GM12878 (cell line): Measurements from ENCODE around the gene BIRC5. TPM values are rescaled to one million over a fixed set of nuclear protein-coding genes. Genes with fewer than 3 reads are reported as not detected.

Experiments used
- ATAC-seq: fragments of 200-7000 bp; cut with Tn5 transposase; 3 replicates; pipeline ENCODE4 v1.9.1; 2020; ENCODE audit warnings: mild to moderate bottlenecking, moderate library complexity
- BruUV-seq: library from RNA; stranded (reverse); fragments of 400-500 nt; replicated peaks from 2 replicates; lab custom pipeline; 2021; lab: Mats Ljungman, UMichigan
- CTCF ChIA-PET: fragments of 300-600 bp; sonication (Branson Sonifier 250); formaldehyde crosslinking; extraction: SDS; loops from one replicate; lab custom pipeline; 2021; ENCODE audit warnings: inconsistent platforms; lab: Yijun Ruan, JAX
- POLR2A ChIA-PET: fragments of 350-600 bp; formaldehyde crosslinking; extraction: SDS; loops from one replicate; lab custom pipeline; 2021; ENCODE audit warnings: inconsistent platforms; lab: Charles Lee
- RAD21 ChIA-PET: fragments of 300-600 bp; sonication (Branson Sonifier 250); formaldehyde crosslinking; loops from one replicate; lab custom pipeline; 2023; ENCODE audit warnings: antibody characterized with exemption; ENCODE audit not compliant: unreplicated experiment; lab: Charles Lee
- SMC1A ChIA-PET: fragments of 300-600 bp; sonication (Branson Sonifier 250); formaldehyde crosslinking; loops from one replicate; lab custom pipeline; 2023; ENCODE audit not compliant: unreplicated experiment, uncharacterized antibody; lab: Charles Lee
- DNase-seq: peaks from one replicate; pipeline ENCODE4 v3.0.0-alpha.2; 2011; ENCODE audit warnings: low read depth, low spot score
- FAIRE-seq: peaks from 3 replicates; lab custom pipeline; 2011; peaks lifted over from hg19 to GRCh38; lab: Jason Lieb, UNC
- H2AFZ ChIP-seq: 2 replicates; pipeline ENCODE4 v1.6.0; 2011; ENCODE audit warnings: low read depth, low read length, control low read depth; ENCODE audit not compliant: control insufficient read depth
- H3K27ac ChIP-seq: 2 replicates; pipeline ENCODE4 v1.5.1; 2011; ENCODE audit warnings: control low read depth; ENCODE audit not compliant: control insufficient read depth, insufficient read depth
- H3K27me3 ChIP-seq, 2 experiments: replicated peaks in 1 of 2; 2 replicates each; pipeline versions ENCODE4 v1.6.0 to v1.6.1; 2011; ENCODE audit warnings: low read length in 1 of 2; ENCODE audit not compliant: control insufficient read depth in 2 of 2, insufficient read depth in 2 of 2
- H3K36me3 ChIP-seq, 2 experiments: 2 replicates each; pipeline ENCODE4 v1.5.1; 2011; ENCODE audit warnings: low read length in 1 of 2; ENCODE audit not compliant: control insufficient read depth in 2 of 2, insufficient read depth in 2 of 2
- H3K4me1 ChIP-seq: 2 replicates; pipeline ENCODE4 v1.6.1; 2011; ENCODE audit warnings: mild to moderate bottlenecking, low read length, moderate library complexity, mixed read lengths; ENCODE audit not compliant: control insufficient read depth, insufficient read depth
- H3K4me2 ChIP-seq: 2 replicates; pipeline ENCODE4 v1.6.0; 2011; ENCODE audit warnings: control low read depth; ENCODE audit not compliant: control insufficient read depth, insufficient read depth
- H3K4me3 ChIP-seq: fragments of 200-600 bp; sonication (generic); 2 replicates; pipeline ENCODE4 v1.5.1; 2016
- H3K79me2 ChIP-seq: 2 replicates; pipeline ENCODE4 v1.6.0; 2011; ENCODE audit warnings: low read length; ENCODE audit not compliant: control insufficient read depth, insufficient read depth
- H3K9ac ChIP-seq: 2 replicates; pipeline ENCODE4 v1.8.0; 2011; ENCODE audit warnings: low read length, control low read depth, mixed read lengths; ENCODE audit not compliant: control insufficient read depth, insufficient read depth
- H3K9me3 ChIP-seq: replicated peaks from 3 replicates; pipeline ENCODE4 v1.5.1; 2011; ENCODE audit warnings: mild to moderate bottlenecking, low read length; ENCODE audit not compliant: control insufficient read depth, insufficient read depth
- H4K20me1 ChIP-seq: 2 replicates; pipeline ENCODE4 v1.6.0; 2011; ENCODE audit not compliant: control insufficient read depth, insufficient read depth
- CHD1 ChIP-seq: IDR thresholded peaks from 2 replicates; pipeline ENCODE4 v1.6.1; 2012; ENCODE audit warnings: low read depth, low read length, improper control_type of control experiment
- FOS ChIP-seq: IDR thresholded peaks from 3 replicates; pipeline ENCODE4 v1.6.1; 2011; ENCODE audit warnings: borderline replicate concordance; ENCODE audit not compliant: insufficient read length; ENCODE audit errors: extremely low read depth
- FOXM1 ChIP-seq: IDR thresholded peaks from 2 replicates; pipeline ENCODE4 v1.6.1; 2012; ENCODE audit warnings: low read depth, mild to moderate bottlenecking, inconsistent platforms, low read length, moderate library complexity
- IKZF1 ChIP-seq: fragments of 450-650 bp; conservative IDR thresholded peaks from 2 replicates; pipeline ENCODE4 v1.6.1; 2017; ENCODE audit warnings: antibody characterized with exemption, mild to moderate bottlenecking
- PAX5 ChIP-seq: IDR thresholded peaks from 2 replicates; pipeline ENCODE4 v1.6.1; 2011; ENCODE audit warnings: low read depth, low read length, borderline replicate concordance
- SPI1 ChIP-seq: IDR thresholded peaks from 2 replicates; pipeline ENCODE4 v1.6.1; 2011; ENCODE audit warnings: low read depth, mild to moderate bottlenecking, low read length, moderate library complexity, borderline replicate concordance; ENCODE audit not compliant: insufficient read depth
- STAT1 ChIP-seq: fragments of 450-650 bp; conservative IDR thresholded peaks from 2 replicates; pipeline ENCODE4 v1.6.1; 2014; ENCODE audit warnings: antibody characterized with exemption, mild to moderate bottlenecking
- STAT3 ChIP-seq: IDR thresholded peaks from 2 replicates; pipeline ENCODE4 v1.6.1; 2011; ENCODE audit warnings: low read depth, low read length, improper control_type of control experiment
- TARDBP ChIP-seq: IDR thresholded peaks from 2 replicates; pipeline ENCODE4 v1.6.1; 2016; ENCODE audit warnings: borderline replicate concordance
- WGBS: methylation state at CpG from one replicate; pipeline ENCODE4 v1.1.6; 2016; ENCODE audit warnings: low lambda C conversion rate; ENCODE audit not compliant: insufficient replicate concordance, insufficient coverage; ENCODE audit errors: missing lambda C conversion rate; 5-methylcytosine and 5-hydroxymethylcytosine counted together
- in situ Hi-C: fragments of 300-500 bp; cut with MboI; formaldehyde crosslinking; loops from 9 replicates; pipeline ENCODE4 v1.14.3; 2018; ENCODE audit warnings: mixed read lengths
- intact Hi-C: fragments of 100-400 bp; cut with micrococcal nuclease; formaldehyde crosslinking; loops from one replicate; pipeline ENCODE4 v1.14.2; 2022; ENCODE audit not compliant: unreplicated experiment
- polyA plus RNA-seq, 11 experiments: library from polyadenylated mRNA; depleted of rRNA in 4 of 11; unstranded in 6 of 11; stranded (reverse) in 5 of 11; fragments of >200 nt; fragmentation: Nextera tagmentation in 4 of 11; fragmentation: Illumina TruSeq in 1 of 11; extraction: Ambion mirVana in 4 of 11; extraction: Trizol in 1 of 11; gene quantifications; 1 replicate in 1 of 11; 2 replicates in 10 of 11; pipeline versions ENCODE4 v1.2.1 to v1.2.3, GENCODE V29; 2011 to 2016; ENCODE audit warnings: inconsistent platforms in 2 of 11, missing spikeins in 2 of 11, low read depth in 1 of 11
- total RNA-seq, 4 experiments: library from RNA; depleted of rRNA in 3 of 4; stranded (reverse); fragments of >200 nt in 3 of 4; fragmentation: Illumina TruSeq in 1 of 4; extraction: Trizol in 1 of 4; gene quantifications; 2 replicates each; pipeline versions ENCODE4 v1.2.1 to v1.2.3, GENCODE V29; 2013 to 2021
- TF ChIP-seq, protein P1 (sequence below): IDR thresholded peaks from 2 replicates; pipeline ENCODE4 v1.6.1; 2012; ENCODE audit warnings: low read depth, low read length, improper control_type of control experiment
- TF ChIP-seq, protein P2 (sequence below): fragments of 450-650 bp; IDR thresholded peaks from 2 replicates; pipeline ENCODE4 v1.6.1; 2014; ENCODE audit warnings: mild to moderate bottlenecking
- TF ChIP-seq, protein P3 (sequence below): IDR thresholded peaks from 2 replicates; pipeline ENCODE4 v1.6.1; 2012; ENCODE audit warnings: mild to moderate bottlenecking, low read depth, low read length

The BIRC5 gene
- total and polyA plus RNA-seq, 10 of the 15 experiments (the other 5 are each of a cell fraction or from before 2014, with no cell fraction given): 41.0 to 175 (median 90.8) TPM

DNA sequence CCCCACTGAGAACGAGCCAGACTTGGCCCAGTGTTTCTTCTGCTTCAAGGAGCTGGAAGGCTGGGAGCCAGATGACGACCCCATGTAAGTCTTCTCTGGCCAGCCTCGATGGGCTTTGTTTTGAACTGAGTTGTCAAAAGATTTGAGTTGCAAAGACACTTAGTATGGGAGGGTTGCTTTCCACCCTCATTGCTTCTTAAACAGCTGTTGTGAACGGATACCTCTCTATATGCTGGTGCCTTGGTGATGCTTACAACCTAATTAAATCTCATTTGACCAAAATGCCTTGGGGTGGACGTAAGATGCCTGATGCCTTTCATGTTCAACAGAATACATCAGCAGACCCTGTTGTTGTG is 631 bp downstream of the BIRC5 start (continued):
- no peak for TF ChIP-seq PAX5
- TF ChIP-seq TARDBP: no peak
- no peak for TF ChIP-seq STAT1
- TF ChIP-seq IKZF1: no peak
- TF ChIP-seq, protein P1, sequence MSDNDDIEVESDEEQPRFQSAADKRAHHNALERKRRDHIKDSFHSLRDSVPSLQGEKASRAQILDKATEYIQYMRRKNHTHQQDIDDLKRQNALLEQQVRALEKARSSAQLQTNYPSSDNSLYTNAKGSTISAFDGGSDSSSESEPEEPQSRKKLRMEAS: no peak
- no peak for TF ChIP-seq FOS
- no peak for TF ChIP-seq STAT3

DNA sequence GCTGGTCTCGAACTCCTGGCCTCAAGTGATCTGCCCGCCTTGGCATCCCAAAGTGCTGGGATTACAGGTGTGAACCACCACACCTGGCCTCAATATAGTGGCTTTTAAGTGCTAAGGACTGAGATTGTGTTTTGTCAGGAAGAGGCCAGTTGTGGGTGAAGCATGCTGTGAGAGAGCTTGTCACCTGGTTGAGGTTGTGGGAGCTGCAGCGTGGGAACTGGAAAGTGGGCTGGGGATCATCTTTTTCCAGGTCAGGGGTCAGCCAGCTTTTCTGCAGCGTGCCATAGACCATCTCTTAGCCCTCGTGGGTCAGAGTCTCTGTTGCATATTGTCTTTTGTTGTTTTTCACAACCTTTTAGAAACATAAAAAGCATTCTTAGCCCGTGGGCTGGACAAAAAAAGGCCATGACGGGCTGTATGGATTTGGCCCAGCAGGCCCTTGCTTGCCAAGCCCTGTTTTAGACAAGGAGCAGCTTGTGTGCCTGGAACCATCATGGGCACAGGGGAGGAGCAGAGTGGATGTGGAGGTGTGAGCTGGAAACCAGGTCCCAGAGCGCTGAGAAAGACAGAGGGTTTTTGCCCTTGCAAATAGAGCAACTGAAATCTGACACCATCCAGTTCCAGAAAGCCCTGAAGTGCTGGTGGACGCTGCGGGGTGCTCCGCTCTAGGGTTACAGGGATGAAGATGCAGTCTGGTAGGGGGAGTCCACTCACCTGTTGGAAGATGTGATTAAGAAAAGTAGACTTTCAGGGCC is 5.5 kb downstream of the BIRC5 start:
- Histone ChIP-seq H3K4me2 (no peak overlapping the region), H3K4me1 (peaks cover 3% of the 10 kb centered on the region; the same call in 1 of the 2 replicates), H4K20me1 (no peaks in the 10 kb centered on the region), H3K36me3 (peaks cover 4 to 17% of the 10 kb centered on the region in 2 experiments; a peak in 3 of 4 replicates), H3K27ac (no peak overlapping the region), H3K27me3 (no peaks in the 10 kb centered on the region; a peak in 1 of 4 replicates), H3K9ac (no peak overlapping the region), H3K9me3 (no peaks in the 10 kb centered on the region), H3K4me3 (no peak overlapping the region), H2AFZ (no peak overlapping the region), H3K79me2 (peaks cover 19% of the 10 kb centered on the region)
- TF ChIP-seq TARDBP (no peak), FOXM1 (no peak), SPI1 (no peak), CHD1 (no peak)
- TF ChIP-seq, protein P2, sequence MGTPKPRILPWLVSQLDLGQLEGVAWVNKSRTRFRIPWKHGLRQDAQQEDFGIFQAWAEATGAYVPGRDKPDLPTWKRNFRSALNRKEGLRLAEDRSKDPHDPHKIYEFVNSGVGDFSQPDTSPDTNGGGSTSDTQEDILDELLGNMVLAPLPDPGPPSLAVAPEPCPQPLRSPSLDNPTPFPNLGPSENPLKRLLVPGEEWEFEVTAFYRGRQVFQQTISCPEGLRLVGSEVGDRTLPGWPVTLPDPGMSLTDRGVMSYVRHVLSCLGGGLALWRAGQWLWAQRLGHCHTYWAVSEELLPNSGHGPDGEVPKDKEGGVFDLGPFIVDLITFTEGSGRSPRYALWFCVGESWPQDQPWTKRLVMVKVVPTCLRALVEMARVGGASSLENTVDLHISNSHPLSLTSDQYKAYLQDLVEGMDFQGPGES: no peak
- TF ChIP-seq, protein P3, sequence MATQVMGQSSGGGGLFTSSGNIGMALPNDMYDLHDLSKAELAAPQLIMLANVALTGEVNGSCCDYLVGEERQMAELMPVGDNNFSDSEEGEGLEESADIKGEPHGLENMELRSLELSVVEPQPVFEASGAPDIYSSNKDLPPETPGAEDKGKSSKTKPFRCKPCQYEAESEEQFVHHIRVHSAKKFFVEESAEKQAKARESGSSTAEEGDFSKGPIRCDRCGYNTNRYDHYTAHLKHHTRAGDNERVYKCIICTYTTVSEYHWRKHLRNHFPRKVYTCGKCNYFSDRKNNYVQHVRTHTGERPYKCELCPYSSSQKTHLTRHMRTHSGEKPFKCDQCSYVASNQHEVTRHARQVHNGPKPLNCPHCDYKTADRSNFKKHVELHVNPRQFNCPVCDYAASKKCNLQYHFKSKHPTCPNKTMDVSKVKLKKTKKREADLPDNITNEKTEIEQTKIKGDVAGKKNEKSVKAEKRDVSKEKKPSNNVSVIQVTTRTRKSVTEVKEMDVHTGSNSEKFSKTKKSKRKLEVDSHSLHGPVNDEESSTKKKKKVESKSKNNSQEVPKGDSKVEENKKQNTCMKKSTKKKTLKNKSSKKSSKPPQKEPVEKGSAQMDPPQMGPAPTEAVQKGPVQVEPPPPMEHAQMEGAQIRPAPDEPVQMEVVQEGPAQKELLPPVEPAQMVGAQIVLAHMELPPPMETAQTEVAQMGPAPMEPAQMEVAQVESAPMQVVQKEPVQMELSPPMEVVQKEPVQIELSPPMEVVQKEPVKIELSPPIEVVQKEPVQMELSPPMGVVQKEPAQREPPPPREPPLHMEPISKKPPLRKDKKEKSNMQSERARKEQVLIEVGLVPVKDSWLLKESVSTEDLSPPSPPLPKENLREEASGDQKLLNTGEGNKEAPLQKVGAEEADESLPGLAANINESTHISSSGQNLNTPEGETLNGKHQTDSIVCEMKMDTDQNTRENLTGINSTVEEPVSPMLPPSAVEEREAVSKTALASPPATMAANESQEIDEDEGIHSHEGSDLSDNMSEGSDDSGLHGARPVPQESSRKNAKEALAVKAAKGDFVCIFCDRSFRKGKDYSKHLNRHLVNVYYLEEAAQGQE: no peak
- ChIA-PET RAD21 (interaction anchor here (0.8 kb wide), 1 partner anchor 30 kb away, joined by 3 read pairs; no protein-coding TSS in a partner anchor), SMC1A (no interaction called here), CTCF (interaction anchor here (0.6 to 2.1 kb wide), 5 partner anchors 31 to 1790 kb away, joined by 3 to 5 read pairs (median 3); no protein-coding TSS in a partner anchor), POLR2A (no interaction called here)
- intact Hi-C loops: no loop called here
- DNase-seq: no peak
- FAIRE-seq: no peak
- WGBS: 98% methylated on average over 11 of the region's 11 CpGs
- ATAC-seq: no peak
- BruUV-seq: no TSS peak
- in situ Hi-C loops: no loop called here
